GM12801 (cell line): ENCODE data around the gene HTR6.

ENCODE experiments used
- TF ChIP-seq, protein P1 (sequence below): IDR thresholded peaks from one replicate; pipeline ENCODE4 v1.5.1; 2011; ENCODE audit warnings: control low read depth; ENCODE audit not compliant: insufficient read length; ENCODE audit errors: extremely low read depth

Gene HTR6

GRCh38 chr1:19621274-19621950, 43.3 kb upstream of the HTR6 start:
- TF ChIP-seq, protein P1, sequence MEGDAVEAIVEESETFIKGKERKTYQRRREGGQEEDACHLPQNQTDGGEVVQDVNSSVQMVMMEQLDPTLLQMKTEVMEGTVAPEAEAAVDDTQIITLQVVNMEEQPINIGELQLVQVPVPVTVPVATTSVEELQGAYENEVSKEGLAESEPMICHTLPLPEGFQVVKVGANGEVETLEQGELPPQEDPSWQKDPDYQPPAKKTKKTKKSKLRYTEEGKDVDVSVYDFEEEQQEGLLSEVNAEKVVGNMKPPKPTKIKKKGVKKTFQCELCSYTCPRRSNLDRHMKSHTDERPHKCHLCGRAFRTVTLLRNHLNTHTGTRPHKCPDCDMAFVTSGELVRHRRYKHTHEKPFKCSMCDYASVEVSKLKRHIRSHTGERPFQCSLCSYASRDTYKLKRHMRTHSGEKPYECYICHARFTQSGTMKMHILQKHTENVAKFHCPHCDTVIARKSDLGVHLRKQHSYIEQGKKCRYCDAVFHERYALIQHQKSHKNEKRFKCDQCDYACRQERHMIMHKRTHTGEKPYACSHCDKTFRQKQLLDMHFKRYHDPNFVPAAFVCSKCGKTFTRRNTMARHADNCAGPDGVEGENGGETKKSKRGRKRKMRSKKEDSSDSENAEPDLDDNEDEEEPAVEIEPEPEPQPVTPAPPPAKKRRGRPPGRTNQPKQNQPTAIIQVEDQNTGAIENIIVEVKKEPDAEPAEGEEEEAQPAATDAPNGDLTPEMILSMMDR: no peak

GRCh38 chr1:19622204-19622603, 42.5 kb upstream of the HTR6 start:
- TF ChIP-seq, protein P1: no peak

DNA sequence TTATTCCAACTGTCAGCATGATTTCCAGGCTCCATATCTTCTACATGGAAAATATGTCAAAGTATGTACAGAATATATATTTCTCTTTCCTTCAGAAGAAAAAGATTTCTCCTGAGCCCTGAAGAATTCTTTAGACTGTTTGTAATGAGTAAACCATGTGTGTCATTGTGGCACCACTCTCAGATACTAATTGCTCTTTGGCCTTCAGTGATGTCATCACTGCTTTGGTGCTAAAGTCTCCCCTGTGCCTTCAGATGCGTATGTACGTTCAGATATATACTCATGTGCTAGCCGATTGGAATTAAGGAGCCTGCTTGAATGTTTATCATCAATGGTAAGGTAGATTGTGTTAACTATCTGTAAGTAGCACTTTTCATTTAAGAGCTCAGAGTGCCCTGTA, 41.2 kb upstream of the HTR6 start:
- TF ChIP-seq, protein P1: no peak

DNA sequence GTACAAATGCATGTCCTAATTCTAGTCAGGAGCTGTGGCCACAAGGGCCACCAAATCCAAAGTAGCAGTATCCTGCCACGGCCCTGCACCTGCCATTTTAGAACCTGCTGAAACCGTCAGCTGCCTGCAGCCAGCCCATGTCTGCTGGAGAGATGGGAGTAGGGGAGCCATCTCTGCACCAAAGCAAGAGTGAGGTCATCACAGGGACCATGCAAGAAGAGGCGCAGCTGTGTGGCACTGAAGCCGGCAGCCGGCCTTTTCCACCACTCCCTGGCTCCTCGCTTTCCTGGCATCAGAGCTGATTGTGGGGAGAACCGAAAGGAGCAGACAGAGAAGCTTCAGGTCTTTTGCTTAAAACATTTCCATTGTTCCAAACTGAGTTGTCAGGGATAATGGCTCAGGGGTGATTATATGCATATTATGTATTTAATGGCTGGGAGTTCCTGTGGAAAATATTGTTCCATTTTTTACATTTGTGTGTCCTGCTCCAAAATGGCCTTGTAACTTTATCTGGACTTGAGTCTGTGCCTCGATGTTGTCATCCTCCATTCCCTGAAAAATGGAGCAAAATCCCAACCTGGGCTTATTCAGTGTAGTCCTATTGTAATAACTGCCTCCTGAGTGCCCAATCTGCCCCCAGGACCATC, 39.3 kb upstream of the HTR6 start:
- TF ChIP-seq, protein P1: no peak

DNA sequence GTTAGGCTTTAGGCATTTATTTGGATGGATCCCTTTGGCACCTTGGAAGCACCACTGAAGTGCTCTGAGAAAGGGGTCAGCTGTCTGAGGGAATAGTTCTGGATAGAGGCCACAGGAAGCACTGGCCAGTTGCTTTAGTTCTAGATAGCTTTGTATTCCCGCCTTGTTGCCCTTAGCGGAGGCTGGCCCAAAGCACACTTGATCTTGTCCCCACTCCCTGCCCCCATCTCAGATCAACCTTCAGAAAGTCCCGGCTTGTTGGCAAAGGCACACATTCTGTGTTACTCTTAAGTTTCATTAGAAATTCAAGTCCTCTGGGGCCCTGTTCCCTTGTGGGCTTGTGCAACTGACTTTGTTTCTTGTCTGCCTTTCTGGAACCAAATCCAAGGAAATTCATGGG, 35.8 kb upstream of the HTR6 start:
- TF ChIP-seq, protein P1: no peak

DNA sequence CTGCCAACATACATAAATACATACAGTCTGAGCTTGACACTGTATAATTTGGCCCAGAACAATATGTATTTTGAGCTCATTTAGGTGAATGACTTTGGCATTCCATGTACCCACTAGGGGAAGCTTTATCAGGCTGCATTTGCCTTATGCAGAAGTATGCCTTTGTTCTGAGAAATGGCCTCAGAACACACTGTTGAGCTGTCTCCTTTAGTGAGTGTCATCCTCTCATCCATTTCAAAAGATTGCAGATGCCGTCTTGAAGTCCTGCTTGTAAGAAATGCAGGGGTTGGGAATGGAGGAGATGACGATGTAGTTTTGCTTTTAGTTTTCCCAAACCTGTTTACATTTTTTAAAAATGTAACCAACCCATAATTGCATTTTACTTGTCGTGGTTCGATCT, 35.3 kb upstream of the HTR6 start:
- TF ChIP-seq, protein P1: no peak

DNA sequence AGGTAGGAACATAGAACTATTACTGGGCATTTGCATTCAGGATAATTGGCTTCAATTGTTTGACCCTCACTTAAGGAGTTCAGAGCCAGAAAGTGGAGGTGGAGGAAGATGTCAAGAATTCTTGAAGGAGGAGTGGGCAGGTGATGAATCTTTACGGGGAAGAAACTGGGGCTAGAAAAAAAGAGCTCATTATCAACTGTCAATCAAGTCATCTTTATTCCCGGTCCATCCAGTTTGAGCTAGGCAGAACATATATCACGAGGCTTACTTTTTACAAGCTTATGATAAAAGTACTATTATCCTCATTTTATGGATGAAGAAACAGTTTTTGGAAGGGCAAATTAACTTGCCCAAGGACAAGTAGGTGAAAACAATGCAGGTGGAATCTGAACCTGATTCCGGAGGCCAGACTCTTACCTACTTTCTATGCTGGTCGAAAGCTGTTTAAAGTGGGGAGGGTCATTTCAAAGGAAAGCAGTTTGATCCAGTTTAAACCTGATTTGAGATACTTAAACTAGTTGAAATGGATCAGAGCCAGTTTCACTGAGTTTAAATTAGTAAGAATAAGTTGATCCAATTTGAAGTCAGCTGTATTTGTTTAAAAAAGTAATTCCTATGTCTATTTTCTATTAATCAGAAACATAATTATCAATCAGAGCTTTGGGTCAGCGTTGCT, 33.8 kb upstream of the HTR6 start:
- TF ChIP-seq, protein P1: no peak
